ENCODE data around the gene RAP1GAP. TPM values are rescaled to one million over a fixed set of nuclear protein-coding genes. Genes with fewer than 3 reads are reported as not detected.

The RAP1GAP gene
- total RNA-seq, 1 donor from 2014 or later: 7.4 TPM

GRCh38 chr1:21700094-21700493 is 30.9 kb upstream of the RAP1GAP start:
- H3K36me3 Mint-ChIP-seq (ENCODE audit: low read depth): peaks cover 9% of the 10 kb centered on the region
- H3K27me3 Mint-ChIP-seq (ENCODE audit: low read depth): no peaks in the 10 kb centered on the region
- no peak for TF ChIP-seq CTCF (conservative IDR thresholded peaks at IDR 0.05)
- DNase-seq (ENCODE audit: low read depth, low spot score): no peak
- H3K4me1 Mint-ChIP-seq: peaks cover 23% of the 10 kb centered on the region
- no peaks in the 10 kb centered on the region for H3K9me3 Mint-ChIP-seq
- no peak overlapping the region for H3K27ac Mint-ChIP-seq (ENCODE audit: unreplicated experiment)
- no peak overlapping the region for H3K4me3 Mint-ChIP-seq

- DNase-seq (ENCODE audit: low read depth, low spot score): no peak
- Mint-ChIP-seq H3K27ac (ENCODE audit: unreplicated experiment) (no peak overlapping the region), H3K27me3 (ENCODE audit: low read depth) (no peaks in the 10 kb centered on the region), H3K36me3 (ENCODE audit: low read depth) (peaks cover 13% of the 10 kb centered on the region), H3K9me3 (no peaks in the 10 kb centered on the region), H3K4me1 (peaks cover 5% of the 10 kb centered on the region), H3K4me3 (no peak overlapping the region)
- no peak for TF ChIP-seq CTCF (conservative IDR thresholded peaks at IDR 0.05)
These were observed 27.8 kb upstream of the RAP1GAP start for GRCh38 chr1:21696931-21697330.

GRCh38 chr1:21693732-21694131 is 24.6 kb upstream of the RAP1GAP start:
- no peak overlapping the region for H3K27ac Mint-ChIP-seq (ENCODE audit: unreplicated experiment)
- H3K4me1 Mint-ChIP-seq: peaks cover 5% of the 10 kb centered on the region
- TF ChIP-seq CTCF (conservative IDR thresholded peaks at IDR 0.05): no peak
- H3K4me3 Mint-ChIP-seq: no peak overlapping the region
- no peaks in the 10 kb centered on the region for H3K9me3 Mint-ChIP-seq
- H3K27me3 Mint-ChIP-seq (ENCODE audit: low read depth): no peaks in the 10 kb centered on the region
- H3K36me3 Mint-ChIP-seq (ENCODE audit: low read depth): peaks cover 12% of the 10 kb centered on the region
- DNase-seq (ENCODE audit: low read depth, low spot score): no peak

GRCh38 chr1:21691739-21692138 is 22.6 kb upstream of the RAP1GAP start:
- Mint-ChIP-seq H3K27me3 (ENCODE audit: low read depth) (no peaks in the 10 kb centered on the region), H3K4me1 (peaks cover under 1% of the 10 kb centered on the region), H3K4me3 (no peak overlapping the region), H3K36me3 (ENCODE audit: low read depth) (peaks cover 24% of the 10 kb centered on the region), H3K27ac (ENCODE audit: unreplicated experiment) (no peak overlapping the region), H3K9me3 (no peaks in the 10 kb centered on the region)
- TF ChIP-seq CTCF (conservative IDR thresholded peaks at IDR 0.05): no peak
- no peak for DNase-seq (ENCODE audit: low read depth, low spot score)

- no peak overlapping the region for H3K4me3 Mint-ChIP-seq
- H3K27me3 Mint-ChIP-seq (ENCODE audit: low read depth): no peaks in the 10 kb centered on the region
- peaks cover 5% of the 10 kb centered on the region for H3K9me3 Mint-ChIP-seq
- no peaks in the 10 kb centered on the region for H3K4me1 Mint-ChIP-seq
- peaks cover 41% of the 10 kb centered on the region for H3K36me3 Mint-ChIP-seq (ENCODE audit: low read depth)
- H3K27ac Mint-ChIP-seq (ENCODE audit: unreplicated experiment): no peak overlapping the region
- no peak for TF ChIP-seq CTCF (conservative IDR thresholded peaks at IDR 0.05)
- DNase-seq (ENCODE audit: low read depth, low spot score): no peak
These were observed 20.7 kb upstream of the RAP1GAP start for GRCh38 chr1:21689661-21690372.

Measured in neural crest cell (in vitro differentiated cells).